A549 (cell line): Measurements from ENCODE around the gene RABGEF1. TPM values are rescaled to one million over a fixed set of nuclear protein-coding genes. Genes with fewer than 3 reads are reported as not detected.
"Not testable (repeated sequence)": the region's sequence is repeated elsewhere in the genome, so short reads cannot be mapped to it uniquely, and the experiment has no call there.

ENCODE experiments used
- ATAC-seq, 2 experiments: fragments of 200-7000 bp in 1 of 2; fragments of >200 bp in 1 of 2; cut with Nextera tagmentation in 1 of 2; cut with Tn5 transposase in 1 of 2; 3 replicates each; pipeline versions ENCODE4 v1.8.0 to v1.9.1; 2018 to 2020; ENCODE audit warnings: mild to moderate bottlenecking in 1 of 2, moderate library complexity in 1 of 2
- CTCF ChIA-PET: fragments of 300-600 bp; sonication (Branson Sonifier 250); formaldehyde crosslinking; extraction: SDS; loops from one replicate; lab custom pipeline; 2021; ENCODE audit warnings: antibody characterized with exemption, inconsistent platforms; lab: Yijun Ruan, JAX
- POLR2A ChIA-PET: fragments of 350-600 bp; formaldehyde crosslinking; extraction: SDS; loops from one replicate; lab custom pipeline; 2021; ENCODE audit warnings: antibody characterized with exemption, inconsistent platforms; lab: Yijun Ruan, JAX
- DNase-seq, 2 experiments: peaks; one replicate each; pipeline versions ENCODE4 v3.0.0 to v3.0.0-alpha.2; 2011 to 2016; ENCODE audit warnings: low read depth in 1 of 2, low spot score in 1 of 2
- FAIRE-seq: peaks from 2 replicates; lab custom pipeline; 2011; peaks lifted over from hg19 to GRCh38; lab: Jason Lieb, UNC
- H3K27ac ChIP-seq, 2 experiments: fragments of >200 bp; sonication (Bioruptor Twin); formaldehyde crosslinking; 3 replicates each; pipeline ENCODE4 v1.5.1; 2016 to 2017
- H3K4me1 ChIP-seq: fragments of >200 bp; sonication (Bioruptor Twin); formaldehyde crosslinking; 3 replicates; pipeline ENCODE4 v1.6.1; 2016
- H3K4me2 ChIP-seq: fragments of >200 bp; sonication (Bioruptor Twin); formaldehyde crosslinking; 3 replicates; pipeline ENCODE4 v1.6.1; 2016
- H3K4me3 ChIP-seq: fragments of >200 bp; sonication (Bioruptor Twin); formaldehyde crosslinking; 3 replicates; pipeline ENCODE4 v1.5.1; 2016
- H3K9me3 ChIP-seq: fragments of >200 bp; sonication (Bioruptor Twin); formaldehyde crosslinking; 3 replicates; pipeline ENCODE4 v1.6.1; 2016
- BHLHE40 ChIP-seq: IDR thresholded peaks from 2 replicates; pipeline ENCODE4 v1.6.1; 2012; ENCODE audit warnings: low read depth, low read length, inconsistent platforms
- CBX2 ChIP-seq: fragments of 200-600 bp; sonication (generic); IDR thresholded peaks from 2 replicates; pipeline ENCODE4 v1.6.1; 2016; ENCODE audit warnings: low read depth, mild to moderate bottlenecking, borderline replicate concordance
- CEBPB ChIP-seq, 2 experiments: fragments of >200 bp in 1 of 2; sonication (Bioruptor Twin) in 1 of 2; formaldehyde crosslinking in 1 of 2; IDR thresholded peaks; 2 replicates each; pipeline ENCODE4 v1.6.1; 2012 to 2016
- CHD2 ChIP-seq: fragments of 150-350 bp; IDR thresholded peaks from 2 replicates; pipeline ENCODE4 v1.6.1; 2014; ENCODE audit warnings: low read length; ENCODE audit not compliant: partially characterized antibody
- CHD4 ChIP-seq: fragments of 200-600 bp; sonication (generic); IDR thresholded peaks from 2 replicates; pipeline ENCODE4 v1.6.1; 2016; ENCODE audit warnings: antibody characterized with exemption, mild to moderate bottlenecking, borderline replicate concordance
- FOSB ChIP-seq: fragments of 250-450 bp; sonication (Bioruptor Pico); IDR thresholded peaks from 2 replicates; pipeline ENCODE4 v1.5.0; 2020; ENCODE audit warnings: mild to moderate bottlenecking, moderate library complexity
- KDM1A ChIP-seq: fragments of 200-600 bp; sonication (generic); IDR thresholded peaks from 2 replicates; pipeline ENCODE4 v1.6.1; 2016; ENCODE audit warnings: low read depth, mild to moderate bottlenecking
- NR3C1 ChIP-seq: fragments of >200 bp; sonication (Bioruptor Twin); formaldehyde crosslinking; IDR thresholded peaks from 3 replicates; pipeline ENCODE4 v1.6.1; 2017
- PHF8 ChIP-seq: fragments of 200-600 bp; sonication (generic); IDR thresholded peaks from 2 replicates; pipeline ENCODE4 v1.6.1; 2016; ENCODE audit warnings: low read depth, mild to moderate bottlenecking, antibody characterized with exemption, moderate library complexity, borderline replicate concordance
- RFX5 ChIP-seq: fragments of 450-650 bp; IDR thresholded peaks from 2 replicates; pipeline ENCODE4 v1.7.1; 2014; ENCODE audit warnings: antibody characterized with exemption, mild to moderate bottlenecking, moderate library complexity
- SREBF2 ChIP-seq: fragments of 450-650 bp; IDR thresholded peaks from 2 replicates; pipeline ENCODE4 v1.6.1; 2014; ENCODE audit warnings: mild to moderate bottlenecking, moderate library complexity
- TFCP2L1 ChIP-seq: fragments of 250-450 bp; sonication (Bioruptor Pico); IDR thresholded peaks from 2 replicates; pipeline ENCODE4 v1.5.0; 2021; ENCODE audit warnings: mild to moderate bottlenecking
- ZNF302 ChIP-seq: fragments of 250-450 bp; sonication (Bioruptor Pico); IDR thresholded peaks from 2 replicates; pipeline ENCODE4 v1.9.0; 2021; ENCODE audit warnings: inconsistent platforms, mild to moderate bottlenecking, moderate library complexity
- ZSCAN20 ChIP-seq: fragments of 250-450 bp; sonication (Bioruptor Pico); IDR thresholded peaks from 2 replicates; pipeline ENCODE4 v1.8.0; 2022; ENCODE audit warnings: mild to moderate bottlenecking, moderate library complexity
- WGBS: methylation state at CpG from one replicate; pipeline ENCODE4 v1.1.6; 2017; ENCODE audit errors: missing lambda C conversion rate; 5-methylcytosine and 5-hydroxymethylcytosine counted together
- polyA plus RNA-seq, 4 experiments: library from polyadenylated mRNA; depleted of rRNA in 3 of 4; stranded (reverse); fragments of >200 nt; fragmentation: RNase III in 1 of 4; extraction: RNeasy Plus Mini Kit Qiagen cat#74134 plus additional on column Dnase treatment in 1 of 4; gene quantifications; 2 replicates in 3 of 4; 3 replicates in 1 of 4; pipeline ENCODE4 v1.2.3, GENCODE V29; 2011 to 2017
- TF ChIP-seq, protein P1 (sequence below): fragments of 250-450 bp; sonication (Bioruptor Pico); IDR thresholded peaks from 2 replicates; pipeline ENCODE4 v1.5.0; 2021; ENCODE audit warnings: mild to moderate bottlenecking, moderate library complexity, borderline replicate concordance
- TF ChIP-seq, protein P2 (sequence below): fragments of >200 bp; sonication (Bioruptor Twin); formaldehyde crosslinking; IDR thresholded peaks from 2 replicates; pipeline ENCODE4 v1.6.1; 2016
- TF ChIP-seq, protein P3 (sequence below): fragments of >200 bp; sonication (Bioruptor Twin); formaldehyde crosslinking; IDR thresholded peaks from 3 replicates; pipeline ENCODE4 v1.6.1; 2016
- TF ChIP-seq, protein P4 (sequence below): fragments of 450-650 bp; IDR thresholded peaks from 2 replicates; pipeline ENCODE4 v1.6.1; 2014; ENCODE audit warnings: antibody characterized with exemption

The RABGEF1 gene
- polyA plus RNA-seq, 2 of the 4 experiments (the other 2 are of a cell fraction), result 16.2 to 22.6 TPM

DNA sequence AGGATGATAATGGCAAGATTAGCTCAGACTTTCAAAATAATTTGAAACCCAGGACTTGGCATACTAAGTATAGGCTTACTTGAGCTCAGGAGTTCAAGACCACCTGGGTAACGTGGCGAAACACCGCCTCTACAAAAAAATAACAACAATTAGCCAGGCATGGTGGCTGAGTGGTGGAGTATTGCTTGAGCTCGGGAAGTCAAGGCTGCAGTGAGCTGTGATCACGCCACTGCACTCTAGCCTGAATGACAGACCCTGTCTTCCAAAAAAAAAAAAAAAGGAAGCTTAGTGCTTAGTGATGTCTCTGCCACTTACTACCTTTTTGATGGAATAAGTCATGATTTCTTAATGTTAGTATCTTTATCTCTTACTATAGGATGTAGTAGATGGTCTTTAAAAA lies 25.5 kb downstream of the RABGEF1 start:
- ChIA-PET POLR2A (interaction anchor here (1.0 kb wide), 1 partner anchor 26 kb away, joined by 3 read pairs; the partner anchor contains the start of gene RABGEF1), CTCF (interaction anchor here (0.6 kb wide), 3 partner anchors 21 to 353 kb away, joined by 3 read pairs; no protein-coding TSS in a partner anchor)

DNA sequence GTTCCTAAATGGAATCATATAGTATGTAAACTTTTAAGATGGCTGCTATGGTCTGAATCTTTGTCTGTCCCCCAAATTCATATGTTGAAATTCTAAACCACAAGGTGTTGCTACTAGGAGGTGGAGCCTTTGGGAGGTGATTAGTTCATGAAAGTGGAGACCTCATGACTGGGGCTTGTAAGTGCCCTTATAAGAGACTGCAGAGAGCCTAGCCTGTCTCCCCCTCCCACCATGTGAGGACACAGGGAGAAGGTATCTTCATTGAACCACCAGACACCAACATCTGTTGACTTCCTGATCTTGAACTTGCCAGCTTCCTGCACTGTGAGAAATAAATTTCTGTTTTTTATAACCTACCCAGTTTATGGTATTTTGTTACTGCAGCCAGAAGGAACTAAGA lies 27.0 kb downstream of the RABGEF1 start:
- CTCF ChIA-PET, DNase-seq, H3K9me3 ChIP-seq, ATAC-seq, H3K4me3 ChIP-seq, H3K27ac ChIP-seq, H3K4me2 ChIP-seq, FAIRE-seq, H3K4me1 ChIP-seq, POLR2A ChIA-PET: not testable (repeated sequence)

More for the DNA sequence above, 25.5 kb downstream of the RABGEF1 start:
- no peak for ATAC-seq
- H3K4me2 ChIP-seq, result no peak overlapping the region
- no peaks in the 10 kb centered on the region for H3K9me3 ChIP-seq
- H3K27ac ChIP-seq, result no peak overlapping the region
- DNase-seq, result no peak
- no peak overlapping the region for H3K4me3 ChIP-seq
- no peak for TF ChIP-seq BHLHE40
- no peak for TF ChIP-seq ZSCAN20 (CRISPR knock-in tag)
- TF ChIP-seq KDM1A, result no peak
- TF ChIP-seq FOSB (CRISPR knock-in tag), result no peak
- no peak for TF ChIP-seq NR3C1
- TF ChIP-seq, protein P1, sequence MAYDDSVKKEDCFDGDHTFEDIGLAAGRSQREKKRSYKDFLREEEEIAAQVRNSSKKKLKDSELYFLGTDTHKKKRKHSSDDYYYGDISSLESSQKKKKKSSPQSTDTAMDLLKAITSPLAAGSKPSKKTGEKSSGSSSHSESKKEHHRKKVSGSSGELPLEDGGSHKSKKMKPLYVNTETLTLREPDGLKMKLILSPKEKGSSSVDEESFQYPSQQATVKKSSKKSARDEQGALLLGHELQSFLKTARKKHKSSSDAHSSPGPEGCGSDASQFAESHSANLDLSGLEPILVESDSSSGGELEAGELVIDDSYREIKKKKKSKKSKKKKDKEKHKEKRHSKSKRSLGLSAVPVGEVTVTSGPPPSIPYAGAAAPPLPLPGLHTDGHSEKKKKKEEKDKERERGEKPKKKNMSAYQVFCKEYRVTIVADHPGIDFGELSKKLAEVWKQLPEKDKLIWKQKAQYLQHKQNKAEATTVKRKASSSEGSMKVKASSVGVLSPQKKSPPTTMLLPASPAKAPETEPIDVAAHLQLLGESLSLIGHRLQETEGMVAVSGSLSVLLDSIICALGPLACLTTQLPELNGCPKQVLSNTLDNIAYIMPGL (CRISPR knock-in tag), result no peak
- TF ChIP-seq, protein P2, sequence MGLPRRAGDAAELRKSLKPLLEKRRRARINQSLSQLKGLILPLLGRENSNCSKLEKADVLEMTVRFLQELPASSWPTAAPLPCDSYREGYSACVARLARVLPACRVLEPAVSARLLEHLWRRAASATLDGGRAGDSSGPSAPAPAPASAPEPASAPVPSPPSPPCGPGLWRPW, result no peak
- no peak for TF ChIP-seq CBX2
- TF ChIP-seq, protein P3, sequence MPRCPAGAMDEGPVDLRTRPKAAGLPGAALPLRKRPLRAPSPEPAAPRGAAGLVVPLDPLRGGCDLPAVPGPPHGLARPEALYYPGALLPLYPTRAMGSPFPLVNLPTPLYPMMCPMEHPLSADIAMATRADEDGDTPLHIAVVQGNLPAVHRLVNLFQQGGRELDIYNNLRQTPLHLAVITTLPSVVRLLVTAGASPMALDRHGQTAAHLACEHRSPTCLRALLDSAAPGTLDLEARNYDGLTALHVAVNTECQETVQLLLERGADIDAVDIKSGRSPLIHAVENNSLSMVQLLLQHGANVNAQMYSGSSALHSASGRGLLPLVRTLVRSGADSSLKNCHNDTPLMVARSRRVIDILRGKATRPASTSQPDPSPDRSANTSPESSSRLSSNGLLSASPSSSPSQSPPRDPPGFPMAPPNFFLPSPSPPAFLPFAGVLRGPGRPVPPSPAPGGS, result no peak
- no peak for TF ChIP-seq CHD4
- TF ChIP-seq PHF8, result no peak
- TF ChIP-seq TFCP2L1, result no peak
- TF ChIP-seq, protein P4, sequence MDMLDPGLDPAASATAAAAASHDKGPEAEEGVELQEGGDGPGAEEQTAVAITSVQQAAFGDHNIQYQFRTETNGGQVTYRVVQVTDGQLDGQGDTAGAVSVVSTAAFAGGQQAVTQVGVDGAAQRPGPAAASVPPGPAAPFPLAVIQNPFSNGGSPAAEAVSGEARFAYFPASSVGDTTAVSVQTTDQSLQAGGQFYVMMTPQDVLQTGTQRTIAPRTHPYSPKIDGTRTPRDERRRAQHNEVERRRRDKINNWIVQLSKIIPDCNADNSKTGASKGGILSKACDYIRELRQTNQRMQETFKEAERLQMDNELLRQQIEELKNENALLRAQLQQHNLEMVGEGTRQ, result no peak
- no peak for TF ChIP-seq ZNF302 (CRISPR knock-in tag)
- TF ChIP-seq RFX5, result no peak
- no peak for TF ChIP-seq CHD2
- no peak for TF ChIP-seq CEBPB (IDR thresholded peaks at IDR 0.05)
- H3K4me1 ChIP-seq, result no peaks in the 10 kb centered on the region
- FAIRE-seq, result no peak
- WGBS, result 96% methylated on average over 5 of the region's 5 CpGs

DNA sequence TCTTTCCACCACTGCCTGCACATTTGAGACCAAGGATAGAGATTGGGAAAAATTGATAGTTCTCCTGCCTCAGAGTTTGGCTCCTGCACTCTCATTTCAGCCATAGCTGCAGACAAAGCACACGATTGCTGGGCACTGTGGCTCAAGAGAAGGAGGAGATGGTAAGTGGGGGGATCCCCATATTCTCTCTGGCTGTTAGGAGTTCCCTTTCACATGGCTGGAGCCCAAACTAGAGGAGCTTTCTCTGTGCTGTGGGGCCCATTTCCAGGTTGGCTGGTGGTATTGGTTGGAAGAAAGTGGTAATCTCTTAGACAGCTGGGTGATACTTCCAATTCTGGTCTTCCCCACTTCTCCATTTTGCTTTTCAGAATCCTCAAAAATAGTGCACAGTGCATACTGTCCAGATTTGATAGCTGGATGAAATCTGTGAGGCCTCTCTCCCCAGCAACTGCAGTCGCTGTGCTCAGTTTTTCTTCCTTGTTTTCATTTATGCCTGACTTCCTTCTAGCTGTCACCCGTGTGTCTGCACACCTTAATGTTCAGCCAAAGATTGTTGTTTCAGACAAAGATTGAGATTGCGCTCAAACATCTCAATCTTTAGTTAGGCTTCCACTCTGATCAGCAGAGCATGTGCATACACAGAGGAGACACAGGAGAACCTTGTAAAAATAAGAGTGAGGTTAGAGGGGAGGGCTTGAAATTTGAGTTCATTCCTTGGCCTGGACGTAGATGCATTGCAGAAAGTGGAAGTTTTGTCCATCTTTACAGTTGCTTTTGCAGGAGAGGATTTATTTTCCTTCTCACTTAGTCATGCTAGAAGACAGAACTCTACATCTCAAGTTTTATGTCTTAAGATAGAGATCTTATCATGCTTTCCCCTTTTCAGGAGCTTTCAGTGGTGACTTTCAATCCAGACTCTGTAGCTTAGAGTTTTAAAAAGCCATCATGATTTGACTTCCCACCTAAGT lies 28.6 kb downstream of the RABGEF1 start:
- H3K27ac ChIP-seq, result no peak overlapping the region
- ChIA-PET POLR2A (no interaction called here), CTCF (no interaction called here)
- H3K4me2 ChIP-seq, result no peak overlapping the region
- ATAC-seq, result no peak
- 92% methylated on average over 5 of the region's 5 CpGs for WGBS
- no peak for FAIRE-seq
- no peak for TF ChIP-seq CEBPB (IDR thresholded peaks at IDR 0.05)
- TF ChIP-seq CHD2, result no peak
- no peak for TF ChIP-seq SREBF2
- H3K4me3 ChIP-seq, result no peak overlapping the region
- DNase-seq, result no peak
- no peaks in the 10 kb centered on the region for H3K9me3 ChIP-seq
- no peaks in the 10 kb centered on the region for H3K4me1 ChIP-seq
